Measurements from ENCODE around the gene CDC7.

- TF ChIP-seq, protein P1, sequence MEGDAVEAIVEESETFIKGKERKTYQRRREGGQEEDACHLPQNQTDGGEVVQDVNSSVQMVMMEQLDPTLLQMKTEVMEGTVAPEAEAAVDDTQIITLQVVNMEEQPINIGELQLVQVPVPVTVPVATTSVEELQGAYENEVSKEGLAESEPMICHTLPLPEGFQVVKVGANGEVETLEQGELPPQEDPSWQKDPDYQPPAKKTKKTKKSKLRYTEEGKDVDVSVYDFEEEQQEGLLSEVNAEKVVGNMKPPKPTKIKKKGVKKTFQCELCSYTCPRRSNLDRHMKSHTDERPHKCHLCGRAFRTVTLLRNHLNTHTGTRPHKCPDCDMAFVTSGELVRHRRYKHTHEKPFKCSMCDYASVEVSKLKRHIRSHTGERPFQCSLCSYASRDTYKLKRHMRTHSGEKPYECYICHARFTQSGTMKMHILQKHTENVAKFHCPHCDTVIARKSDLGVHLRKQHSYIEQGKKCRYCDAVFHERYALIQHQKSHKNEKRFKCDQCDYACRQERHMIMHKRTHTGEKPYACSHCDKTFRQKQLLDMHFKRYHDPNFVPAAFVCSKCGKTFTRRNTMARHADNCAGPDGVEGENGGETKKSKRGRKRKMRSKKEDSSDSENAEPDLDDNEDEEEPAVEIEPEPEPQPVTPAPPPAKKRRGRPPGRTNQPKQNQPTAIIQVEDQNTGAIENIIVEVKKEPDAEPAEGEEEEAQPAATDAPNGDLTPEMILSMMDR (IDR thresholded peaks at IDR 0.05) = no peak
- TF ChIP-seq POLR2A (IDR thresholded peaks at IDR 0.05) = no peak
These were observed 1.5 kb downstream of the CDC7 start for GRCh38 chr1:91501971-91502671.

Measured in breast epithelium (tissue), 3 donors.